ENCODE results near the gene SYT11. TPM values are rescaled to one million over a fixed set of nuclear protein-coding genes. Genes with fewer than 3 reads are reported as not detected.
A peak's percentile ranks its signal among the peaks of the same experiment; 100 is the strongest.

Gene SYT11
- total RNA-seq, 2 donors from 2014 or later, result 1.8 to 4.2 TPM

- ATAC-seq, result no peak
- intact Hi-C loops (cut with DNase I, micrococcal nuclease), result no loop called here
- peak; percentile 51 to 53 for DNase-seq
Observed at GRCh38 chr1:155859881-155860871, 809 bp downstream of the SYT11 start.

- no peak for ATAC-seq
- intact Hi-C loops (cut with DNase I, micrococcal nuclease), result no loop called here
- DNase-seq, result no peak
Observed at GRCh38 chr1:155860970-155861510, 1.7 kb downstream of the SYT11 start.

- ATAC-seq (no peak), DNase-seq (no peak)
- intact Hi-C loops (cut with DNase I, micrococcal nuclease), result no loop called here
Observed at GRCh38 chr1:155861896-155862295, 2.5 kb downstream of the SYT11 start.

GRCh38 chr1:155864393-155864792 is 5.0 kb downstream of the SYT11 start:
- ATAC-seq (no peak), DNase-seq (no peak)
- intact Hi-C loops (cut with DNase I, micrococcal nuclease), result no loop called here

GRCh38 chr1:155867766-155868165 is 8.4 kb downstream of the SYT11 start:
- no peak for DNase-seq
- ATAC-seq, result no peak
- intact Hi-C loops (cut with DNase I, micrococcal nuclease), result no loop called here

- peak in 1 of 2 donors; percentile 11 for DNase-seq
- intact Hi-C loops (cut with DNase I, micrococcal nuclease), result no loop called here
- no peak for ATAC-seq
Observed at GRCh38 chr1:155871390-155871789, 12.0 kb downstream of the SYT11 start.

GRCh38 chr1:155872527-155872926 is 13.2 kb downstream of the SYT11 start:
- ATAC-seq (no peak), DNase-seq (no peak)
- intact Hi-C loops (cut with DNase I, micrococcal nuclease), result no loop called here

GRCh38 chr1:155873860-155874259 is 14.5 kb downstream of the SYT11 start:
- DNase-seq (peak in 1 of 2 donors; percentile 41), ATAC-seq (peak; percentile 78)
- intact Hi-C loops (cut with DNase I, micrococcal nuclease), result no loop called here

GRCh38 chr1:155877945-155878344 is 18.6 kb downstream of the SYT11 start:
- DNase-seq, result no peak
- ATAC-seq, result no peak
- intact Hi-C loops (cut with DNase I, micrococcal nuclease), result no loop called here

GRCh38 chr1:155880251-155880650 is 20.9 kb downstream of the SYT11 start:
- intact Hi-C loops (cut with DNase I, micrococcal nuclease), result no loop called here
- DNase-seq (no peak), ATAC-seq (no peak)

- DNase-seq, result no peak
- intact Hi-C loops (cut with DNase I, micrococcal nuclease), result no loop called here
- no peak for ATAC-seq
Observed at GRCh38 chr1:155880950-155881349, 21.6 kb downstream of the SYT11 start.

GRCh38 chr1:155882235-155882634 is 22.9 kb downstream of the SYT11 start:
- no peak for DNase-seq
- no peak for ATAC-seq
- intact Hi-C loops (cut with DNase I, micrococcal nuclease), result no loop called here

- no peak for ATAC-seq
- intact Hi-C loops (cut with DNase I, micrococcal nuclease), result no loop called here
Observed at GRCh38 chr1:155882766-155883165, 23.4 kb downstream of the SYT11 start.

GRCh38 chr1:155884031-155884960 is 24.9 kb downstream of the SYT11 start:
- DNase-seq (peak in 1 of 2 donors; percentile 5), ATAC-seq (peak; percentile 95)
- intact Hi-C loops (cut with DNase I, micrococcal nuclease), result no loop called here

More at GRCh38 chr1:155882766-155883165, 23.4 kb downstream of the SYT11 start:
- DNase-seq, result no peak

- intact Hi-C loops (cut with DNase I, micrococcal nuclease), result no loop called here
- DNase-seq, result no peak
- ATAC-seq, result no peak
Observed at GRCh38 chr1:155884982-155885381, 25.6 kb downstream of the SYT11 start.

- DNase-seq (no peak), ATAC-seq (no peak)
- intact Hi-C loops (cut with DNase I, micrococcal nuclease), result no loop called here
Observed at GRCh38 chr1:155888481-155888880, 29.1 kb downstream of the SYT11 start.

- no peak for ATAC-seq
- intact Hi-C loops (cut with DNase I, micrococcal nuclease), result no loop called here
- no peak for DNase-seq
Observed at GRCh38 chr1:155889566-155889965, 30.2 kb downstream of the SYT11 start.

- intact Hi-C loops (cut with DNase I, micrococcal nuclease), result no loop called here
- ATAC-seq (no peak), DNase-seq (no peak)
Observed at GRCh38 chr1:155890251-155890650, 30.9 kb downstream of the SYT11 start.

- no peak for DNase-seq
- peak; percentile 36 for ATAC-seq
- intact Hi-C loops (cut with DNase I, micrococcal nuclease), result no loop called here
Observed at GRCh38 chr1:155892796-155893195, 33.4 kb downstream of the SYT11 start.

Measured in left colon (tissue), 2 donors.